HG03520 (cell line): ENCODE results near the gene TSPEAR.

Experiments
- ATAC-seq: cut with Tn5 transposase; IDR thresholded peaks from one replicate; pipeline ENCODE4 v1.9.1; 2021; ENCODE audit warnings: mild to moderate bottlenecking, moderate library complexity; ENCODE audit not compliant: unreplicated experiment

The TSPEAR gene

DNA sequence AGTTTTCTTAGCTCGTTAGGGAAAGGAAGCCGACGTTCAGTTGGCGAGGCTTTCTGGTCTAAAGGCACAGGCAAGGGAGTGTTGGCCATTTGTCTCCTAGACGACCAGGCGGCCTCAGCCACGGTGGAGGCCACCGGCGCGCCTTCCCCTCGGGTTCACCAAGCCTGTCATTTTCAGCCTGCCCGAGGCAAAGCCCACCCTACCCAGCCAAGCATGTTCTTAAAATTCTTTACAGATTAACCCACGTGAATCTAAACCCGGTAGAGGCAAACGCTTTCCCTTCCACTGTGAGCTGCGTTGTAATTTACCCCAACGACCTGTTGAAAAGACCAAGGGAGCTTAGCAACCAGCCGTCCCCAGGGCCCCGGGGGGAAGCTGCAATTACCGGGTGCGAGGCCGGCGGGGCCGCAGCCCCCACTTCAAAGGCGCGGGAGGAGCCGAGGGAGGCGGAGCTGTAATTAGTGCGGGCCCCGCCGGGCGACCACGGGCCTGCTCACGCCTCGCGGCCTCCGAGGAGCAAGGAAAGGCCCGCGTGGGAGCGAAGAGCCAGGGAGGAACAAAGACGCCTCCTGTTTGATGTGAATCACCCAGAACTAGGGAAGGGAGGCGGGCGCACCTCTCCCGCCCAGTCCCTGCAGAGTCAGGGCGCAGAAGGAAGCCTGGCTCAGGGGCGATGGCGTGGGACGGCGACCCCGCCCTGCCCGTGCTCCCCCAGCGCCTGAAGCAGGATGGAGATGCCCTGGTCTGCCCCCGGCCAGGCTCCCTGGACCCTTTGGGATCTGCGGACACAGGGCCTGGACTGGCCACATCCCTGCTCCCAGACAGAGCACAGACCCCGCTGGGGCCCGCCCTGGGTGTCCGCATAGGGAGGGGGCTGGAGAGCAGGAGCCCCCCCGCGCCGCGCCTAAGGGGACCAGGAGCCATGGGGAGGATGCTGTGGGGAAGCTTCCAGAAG lies 12.1 kb upstream of the TSPEAR start:
- no peak for ATAC-seq

DNA sequence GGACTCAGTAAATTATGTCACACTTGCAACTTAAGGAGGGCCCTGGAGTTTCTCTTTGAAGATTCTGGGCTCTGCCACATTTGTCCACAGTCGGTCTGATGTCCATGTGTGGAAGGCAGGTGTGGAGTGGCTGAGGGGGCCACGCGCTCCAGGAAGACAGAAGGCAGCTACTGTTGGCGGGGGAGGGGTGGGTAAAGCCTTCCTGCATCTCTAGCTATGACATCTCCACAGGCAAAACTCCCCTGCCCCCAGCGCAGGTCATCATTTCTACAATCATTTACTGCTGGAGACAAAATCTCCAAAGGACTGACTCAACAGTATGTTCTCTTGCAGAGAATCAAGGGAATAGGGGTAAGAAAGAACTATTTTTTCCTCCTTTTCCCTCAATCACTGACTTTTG lies 11.4 kb upstream of the TSPEAR start:
- ATAC-seq = no peak

DNA sequence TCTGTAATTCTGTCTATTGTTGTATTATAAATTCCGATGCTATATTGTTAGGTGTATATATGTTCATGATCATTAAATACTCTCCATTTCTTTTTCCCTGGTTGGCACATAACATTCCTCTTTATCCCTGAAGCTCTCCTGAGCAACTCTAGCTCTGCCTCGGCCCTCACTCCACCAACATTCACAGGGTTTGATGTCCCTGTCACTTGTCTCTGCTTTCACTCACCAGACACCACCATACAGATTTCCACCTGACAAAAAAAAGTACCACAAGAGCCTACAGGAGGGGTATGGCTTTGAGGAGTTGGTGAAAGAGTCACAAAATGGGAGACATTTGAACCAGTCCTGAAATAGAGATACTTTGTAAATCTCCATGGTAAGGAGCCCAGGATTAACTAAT lies 8.8 kb upstream of the TSPEAR start:
- no peak for ATAC-seq

DNA sequence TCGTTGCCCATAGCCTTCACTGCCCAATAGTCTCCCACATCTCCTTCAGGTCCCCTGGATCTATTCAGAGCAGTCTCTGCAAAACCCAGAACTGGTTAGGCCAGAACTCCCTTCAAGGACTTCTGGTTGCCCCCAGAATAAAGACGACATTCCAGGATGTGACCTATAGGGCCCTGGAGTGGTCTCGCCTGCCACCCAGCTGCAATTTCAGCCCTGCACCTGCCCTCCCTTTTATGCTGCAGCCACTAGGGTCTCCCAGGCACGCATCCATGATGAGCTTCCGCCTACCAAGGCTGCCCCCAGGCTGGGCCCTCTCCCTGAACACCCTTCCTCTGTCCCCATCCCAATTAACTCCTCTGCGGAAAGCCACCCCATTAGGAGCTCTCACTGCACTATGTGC lies 7.2 kb upstream of the TSPEAR start:
- no peak for ATAC-seq

DNA sequence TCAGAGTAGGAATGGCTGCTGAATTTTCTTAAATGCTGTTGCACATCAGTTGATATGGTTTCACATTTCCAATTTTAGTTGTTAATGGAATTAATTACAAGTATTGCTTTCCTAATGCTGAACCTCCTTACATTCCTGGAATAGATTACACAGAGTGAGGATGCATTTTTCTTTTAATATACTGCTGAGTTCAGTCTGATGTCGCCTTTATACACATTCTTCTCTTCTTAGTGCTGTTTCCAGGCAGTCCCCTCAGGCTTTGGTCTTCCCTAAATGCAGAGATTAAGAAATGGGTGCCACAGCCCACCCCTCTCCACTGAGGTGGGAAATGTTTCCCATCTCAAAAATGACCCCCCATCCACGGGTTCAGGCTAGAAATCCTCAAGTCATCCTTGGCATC lies 6.7 kb upstream of the TSPEAR start:
- ATAC-seq = no peak

DNA sequence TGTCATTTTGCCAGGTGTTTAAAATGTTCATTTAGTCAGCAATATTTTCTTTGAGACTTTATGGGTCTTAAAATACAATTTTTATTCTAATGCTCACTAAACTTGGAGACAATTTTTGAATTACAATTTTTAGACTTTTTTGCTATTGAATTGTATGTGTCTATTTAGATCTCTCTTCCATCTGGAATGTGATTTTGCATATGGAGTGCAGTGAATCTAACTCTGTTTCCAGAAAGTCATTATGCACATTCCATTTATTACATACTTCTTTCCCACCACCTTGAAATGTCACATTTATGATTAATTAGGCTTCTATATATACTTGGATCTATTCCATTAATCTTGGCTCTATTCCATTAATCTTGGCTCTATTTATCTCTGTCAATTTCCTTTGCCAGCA lies 5.6 kb upstream of the TSPEAR start:
- ATAC-seq = no peak

DNA sequence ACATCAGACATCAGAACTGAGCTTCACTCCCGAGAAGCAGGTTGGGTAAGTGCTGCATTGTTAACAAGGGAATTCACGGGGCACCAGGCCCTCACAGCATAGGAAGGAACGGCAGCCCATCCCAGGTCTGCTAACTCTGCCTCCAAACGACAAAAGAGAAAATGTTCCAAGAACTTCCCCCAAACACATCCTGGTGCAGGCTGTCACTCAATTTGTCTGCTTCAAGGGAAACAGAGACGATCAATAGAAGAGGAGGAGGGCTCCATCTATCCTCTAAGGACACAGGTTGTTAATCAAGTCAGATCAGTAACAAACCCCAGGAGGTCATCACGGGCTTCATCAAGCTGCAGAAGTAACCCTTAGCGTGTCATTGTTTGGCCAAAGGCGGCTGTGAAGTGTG lies 3.5 kb upstream of the TSPEAR start:
- no peak for ATAC-seq

DNA sequence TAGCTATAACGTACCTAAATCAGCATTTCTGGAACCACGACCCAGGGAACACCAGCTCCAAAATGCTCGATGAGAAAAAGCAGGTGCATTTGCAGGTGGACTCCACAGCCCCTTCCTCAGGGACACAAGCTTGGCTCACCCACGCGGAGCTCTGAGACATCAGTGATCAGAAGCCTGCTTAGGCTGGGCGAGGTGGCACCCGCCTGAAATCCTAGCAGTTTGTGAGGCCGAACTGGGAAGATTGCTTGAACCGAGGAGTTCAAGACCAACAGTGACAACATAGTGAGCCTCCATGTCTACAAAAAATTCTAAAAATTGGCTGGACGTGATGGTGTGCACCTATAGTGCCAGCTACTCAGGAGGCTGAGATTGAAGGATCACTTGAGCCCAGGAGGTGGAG lies 2.5 kb upstream of the TSPEAR start:
- no peak for ATAC-seq

DNA sequence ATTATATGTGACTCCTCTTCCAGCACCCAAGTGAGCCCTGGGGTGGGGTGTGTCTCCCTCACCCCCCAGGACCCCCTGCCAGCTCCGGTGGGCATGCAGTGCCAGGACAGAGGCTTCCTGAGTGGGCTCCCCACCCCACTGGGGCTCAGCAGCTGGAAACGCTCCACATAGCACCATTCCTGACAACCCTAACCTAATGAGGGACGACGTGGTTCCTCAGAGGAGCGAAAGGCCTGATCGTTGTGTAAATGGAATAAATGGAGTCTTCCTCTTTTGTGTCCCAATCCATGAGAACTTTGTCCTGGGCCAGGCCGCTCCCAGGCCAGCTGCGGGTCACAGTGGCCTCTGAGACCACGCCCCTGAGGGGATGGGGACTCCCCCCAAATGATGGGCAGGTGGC lies 1.8 kb upstream of the TSPEAR start:
- ATAC-seq = no peak

DNA sequence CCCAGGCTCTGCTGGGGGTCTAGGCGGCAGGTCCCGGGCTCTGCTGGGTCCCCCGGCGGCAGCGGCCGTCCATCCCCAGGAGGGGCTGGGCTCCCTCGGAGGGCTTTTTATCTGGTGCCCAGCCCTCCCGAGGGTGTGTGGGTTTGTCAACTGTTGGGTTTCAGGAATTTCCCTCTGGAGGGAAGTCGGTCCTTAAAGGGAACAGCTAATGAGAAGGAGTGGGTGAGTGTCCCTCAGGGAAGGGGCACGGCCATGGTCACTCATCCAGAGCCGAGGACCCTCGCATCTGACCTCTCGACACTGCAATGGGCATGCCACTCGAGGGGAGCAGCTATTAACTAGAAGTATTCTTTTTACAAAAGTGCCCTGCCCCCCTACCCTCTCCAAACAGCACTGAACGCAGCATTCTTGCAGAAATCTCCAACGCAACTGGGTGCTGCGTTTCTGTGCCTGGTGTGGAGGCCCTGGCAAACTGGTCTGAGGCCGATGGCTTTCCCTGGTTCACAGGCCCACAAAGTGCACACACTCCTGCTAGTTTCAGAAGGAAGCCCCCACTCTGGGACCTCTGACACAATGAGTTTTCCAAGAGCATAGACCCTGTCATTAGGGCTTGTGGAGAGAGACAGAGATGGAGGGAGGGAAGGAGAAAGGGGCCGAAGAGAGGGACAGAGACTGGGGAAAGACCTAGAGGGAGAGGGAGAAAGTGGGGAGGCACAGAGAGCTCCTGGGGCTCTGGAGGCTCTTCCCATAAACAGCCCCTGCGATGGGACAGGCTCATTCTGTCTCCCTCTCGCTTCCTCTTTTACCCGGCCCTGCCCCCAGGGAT lies 1.0 kb upstream of the TSPEAR start:
- no peak for ATAC-seq

DNA sequence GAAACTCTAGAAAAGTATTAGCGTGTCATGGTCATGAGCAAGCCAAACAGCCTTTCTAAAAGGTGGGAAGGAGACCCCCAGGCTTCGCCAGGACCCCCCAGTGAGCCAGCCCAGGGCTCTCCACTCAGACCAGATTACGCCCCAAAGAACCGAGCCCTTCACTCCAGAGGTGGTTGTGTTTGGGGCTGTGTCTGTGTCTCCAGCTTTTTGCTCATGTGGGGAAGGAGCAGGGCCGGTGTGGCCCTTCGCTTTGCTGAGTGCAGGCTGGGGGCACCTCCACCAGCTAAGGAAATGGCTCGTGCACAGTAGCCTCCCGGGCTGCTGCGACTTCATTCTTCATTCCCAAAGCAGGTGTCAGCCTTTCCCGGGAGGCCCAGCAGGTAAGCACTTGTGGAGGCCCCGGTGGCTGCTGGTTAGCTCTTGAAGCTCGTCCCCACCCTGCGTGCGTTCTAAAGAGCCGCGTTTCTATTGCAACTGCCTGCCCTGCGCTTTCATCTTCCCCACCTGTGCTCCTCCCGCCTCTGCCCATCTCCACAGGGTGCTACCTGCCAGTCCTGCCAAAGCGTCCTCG lies 531 bp downstream of the TSPEAR start:
- no peak for ATAC-seq

DNA sequence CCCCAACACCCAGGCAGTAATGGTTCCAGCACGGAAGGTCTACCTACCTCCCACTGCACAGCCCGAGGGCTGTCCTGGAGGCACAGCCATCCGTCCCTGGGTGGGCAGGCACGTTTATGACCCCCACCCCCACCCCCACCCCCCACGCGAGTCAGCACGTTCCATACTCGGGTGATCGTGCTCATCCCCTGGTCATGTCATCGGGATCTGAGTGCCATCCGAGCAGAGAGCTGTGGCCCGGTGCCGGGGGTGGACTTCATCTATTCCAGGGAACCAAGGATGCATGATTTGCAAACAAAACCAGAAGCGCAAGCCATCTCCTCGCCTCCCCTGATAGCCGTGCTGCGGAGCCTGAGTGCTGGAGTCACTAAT lies 1.1 kb downstream of the TSPEAR start:
- ATAC-seq = no peak

DNA sequence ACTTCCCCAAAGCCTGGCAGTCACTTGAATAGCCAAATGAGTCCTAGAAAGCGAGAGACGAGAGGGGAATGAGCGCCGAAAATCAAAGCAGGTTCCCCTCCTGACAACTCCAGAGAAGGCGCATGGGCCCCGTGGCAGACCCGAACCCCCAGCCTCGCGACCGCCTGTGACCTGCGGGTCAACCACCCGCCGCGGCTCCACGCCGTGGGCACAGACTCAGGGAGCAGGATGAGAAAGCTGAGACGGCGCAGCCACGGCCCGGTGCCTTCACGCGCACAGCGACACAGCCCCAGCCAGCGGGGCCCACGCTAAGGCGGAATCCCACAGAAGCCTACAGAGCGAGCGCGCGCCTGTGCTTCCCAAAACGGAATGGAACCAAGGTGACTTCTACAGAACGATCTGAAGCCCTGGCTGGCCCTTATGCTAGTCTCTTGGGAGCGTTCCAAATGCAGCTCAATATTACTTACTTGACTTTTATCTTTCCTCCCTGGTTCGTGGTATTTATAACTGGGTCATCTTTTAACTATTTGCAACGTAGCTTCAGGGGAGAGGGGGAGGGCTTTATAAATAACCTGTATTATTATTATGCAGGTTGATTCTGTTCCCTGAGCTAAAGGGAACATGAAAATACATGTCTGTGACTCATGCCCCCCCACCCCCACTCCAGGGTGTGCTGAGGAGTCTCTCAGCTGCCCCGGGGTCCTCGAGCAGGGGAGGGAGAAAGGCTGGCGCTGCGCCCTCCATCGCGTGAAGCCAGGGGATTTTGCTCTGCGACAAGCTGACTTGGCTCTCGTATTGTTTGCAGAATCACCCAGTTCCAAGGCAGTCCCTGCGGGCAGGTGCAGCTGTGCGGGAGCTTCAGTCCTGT lies 1.7 kb downstream of the TSPEAR start:
- ATAC-seq = no peak

DNA sequence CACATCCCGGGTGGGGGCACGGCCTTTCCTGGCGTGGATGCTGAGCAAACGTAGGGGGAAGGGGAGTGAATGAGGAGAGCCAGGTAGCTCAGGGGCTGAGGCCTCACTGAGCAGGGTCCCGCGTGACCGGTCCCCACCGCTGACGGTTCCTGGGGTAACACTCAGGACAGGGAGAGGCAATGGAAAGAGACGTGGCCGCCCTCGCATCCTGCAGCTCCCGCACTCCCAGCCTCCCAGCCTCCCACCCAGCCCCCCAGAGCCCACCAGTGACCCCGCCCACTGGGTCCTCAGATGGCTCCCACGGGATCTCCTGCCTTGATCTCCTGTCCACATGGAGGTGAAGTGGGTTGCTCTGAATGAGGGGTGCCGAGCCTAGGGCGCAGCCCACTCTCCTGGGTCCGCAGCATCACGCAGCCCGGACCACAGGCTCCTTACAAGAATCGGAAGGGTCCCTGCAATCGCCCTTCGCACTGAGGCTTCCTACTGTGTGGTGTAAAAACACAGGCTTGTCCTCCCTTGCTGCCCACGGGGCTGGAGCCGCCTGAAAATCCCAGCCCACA lies 2.4 kb downstream of the TSPEAR start:
- ATAC-seq = no peak

DNA sequence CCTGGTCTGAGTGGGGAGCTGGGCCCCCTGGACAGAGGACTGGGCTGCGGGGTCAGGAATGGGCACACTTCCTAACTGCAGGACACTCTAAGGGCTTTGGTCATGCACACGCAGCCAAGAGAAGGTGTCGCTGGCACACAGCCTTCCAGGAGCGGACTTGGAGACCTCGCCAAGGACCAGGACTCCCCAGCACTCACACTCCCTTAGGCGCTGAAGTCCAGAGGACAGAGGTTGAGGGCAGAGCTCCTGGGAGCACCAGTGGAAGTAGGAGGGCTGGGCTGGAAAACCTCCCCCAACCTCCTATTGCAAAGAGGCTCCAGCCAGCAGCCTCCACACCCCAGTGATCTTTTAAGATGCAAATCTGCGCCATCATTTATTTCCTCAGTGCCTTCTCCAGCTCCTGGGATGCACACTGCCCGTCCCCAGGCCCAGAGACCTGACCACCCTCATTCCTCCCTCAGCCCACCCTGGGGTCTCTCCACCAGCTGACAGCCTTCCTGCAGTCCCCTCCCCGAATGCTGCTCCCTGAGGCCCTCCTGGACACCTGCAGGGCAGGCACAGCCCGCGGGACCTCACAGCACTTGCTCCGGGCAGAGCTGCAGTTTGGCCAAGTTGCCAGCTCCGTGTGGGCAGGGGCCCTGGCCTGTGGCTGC lies 3.0 kb downstream of the TSPEAR start:
- ATAC-seq = no peak

DNA sequence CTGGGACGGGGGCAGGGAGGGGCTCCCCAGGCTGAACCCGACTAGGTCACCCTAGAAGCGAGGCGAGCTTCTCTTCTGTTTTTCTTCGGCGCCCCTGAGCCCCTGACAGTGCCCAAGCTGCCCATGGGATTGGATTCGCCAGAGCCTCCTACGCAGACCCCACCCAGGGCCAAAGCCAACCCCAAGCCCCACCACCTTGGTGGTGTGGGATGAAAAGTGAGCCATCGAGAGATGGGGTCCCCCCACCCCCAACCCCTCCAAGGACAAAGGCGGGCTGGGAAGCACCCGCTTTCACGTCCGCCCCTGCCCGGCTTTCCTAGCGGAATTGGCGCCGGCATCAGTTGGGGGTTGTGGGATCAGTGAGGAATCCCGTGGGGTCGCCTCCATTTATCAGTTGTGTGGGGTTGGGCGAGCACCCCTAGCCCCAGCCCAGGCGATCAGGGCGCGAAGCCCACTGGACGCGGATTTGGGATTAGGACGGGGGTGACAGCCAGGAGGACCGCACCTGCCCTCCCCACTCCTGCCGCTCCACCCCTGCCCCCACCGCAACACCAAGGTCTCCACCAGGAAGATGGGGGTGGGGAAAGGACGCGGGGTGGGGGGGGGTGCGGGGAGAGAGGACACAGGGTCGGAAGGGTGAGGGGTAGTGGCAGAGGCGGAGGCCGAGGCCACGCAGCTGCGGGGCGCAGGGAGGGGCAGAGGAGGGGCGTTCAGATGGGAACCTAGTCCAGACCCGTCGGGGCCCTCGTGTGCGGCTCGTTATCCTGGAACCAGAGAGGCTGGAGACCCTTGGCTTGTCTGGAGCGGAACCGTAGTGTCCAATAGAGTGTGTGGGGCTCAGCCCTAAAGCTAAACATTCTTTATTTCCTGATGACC lies 4.4 kb downstream of the TSPEAR start:
- ATAC-seq = no peak

DNA sequence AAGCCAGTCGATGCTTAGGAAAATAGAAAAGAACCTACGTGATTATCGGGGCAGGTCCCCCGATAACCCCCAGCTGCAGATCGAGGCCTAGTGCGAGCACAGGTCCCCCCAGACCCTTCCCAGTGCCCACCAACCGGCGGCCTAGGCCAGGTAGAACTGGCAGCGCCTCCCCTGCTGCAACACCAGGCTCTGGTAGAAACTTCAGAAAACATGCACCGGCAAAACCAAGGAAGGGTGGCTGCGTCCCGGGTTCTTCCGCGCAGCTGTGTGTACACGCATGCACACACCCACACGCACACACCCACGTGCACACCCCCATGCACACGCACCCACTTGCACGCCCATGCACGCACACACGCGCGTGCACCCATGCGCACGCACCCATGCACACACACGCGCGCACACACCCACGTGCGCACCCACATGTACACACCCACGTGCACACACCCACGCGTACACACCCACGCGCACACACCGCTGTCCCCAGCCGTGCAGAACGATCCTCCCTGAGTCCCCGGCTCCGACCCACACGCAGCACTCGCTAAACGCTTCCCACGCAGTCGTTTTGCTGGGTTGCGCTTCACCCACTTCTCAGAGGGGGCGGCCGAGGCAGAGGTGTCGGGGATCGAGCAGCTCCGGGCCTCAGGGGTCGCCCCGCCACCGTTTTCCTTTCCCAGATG lies 5.2 kb downstream of the TSPEAR start:
- ATAC-seq = no peak

DNA sequence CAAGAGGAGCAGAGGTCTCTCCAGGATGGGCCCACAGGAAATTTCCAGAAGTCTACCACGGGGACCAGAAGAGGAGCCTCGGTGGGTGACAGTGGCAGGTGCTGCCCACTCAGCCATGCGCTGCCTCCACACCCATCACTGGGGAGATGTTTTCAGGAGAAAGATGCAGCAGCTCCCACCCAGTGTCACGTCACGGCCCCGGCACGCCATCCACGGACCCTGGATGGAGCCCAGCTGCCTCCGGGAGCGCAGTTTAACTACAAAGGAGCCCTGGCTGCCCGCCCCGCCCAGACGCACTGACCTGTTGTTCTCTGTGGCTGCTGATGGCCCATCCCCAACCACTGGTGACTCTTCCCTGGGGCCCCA lies 6.8 kb downstream of the TSPEAR start:
- ATAC-seq = no peak
